GM12865 (cell line): Measurements from ENCODE around the gene RNF224.
A peak's percentile ranks its signal among the peaks of the same experiment; 100 is the strongest.

Source experiments
- DNase-seq: peaks from one replicate; pipeline ENCODE4 v3.0.0; 2010; ENCODE audit warnings: low read depth
- H3K4me3 ChIP-seq: 2 replicates; pipeline ENCODE4 v1.5.1; 2011; ENCODE audit warnings: mild to moderate bottlenecking, low read depth, low read length, control low read depth
- TF ChIP-seq, protein P1 (sequence below): IDR thresholded peaks from 2 replicates; pipeline ENCODE4 v1.5.1; 2011; ENCODE audit warnings: low read length, control low read depth, low read depth, inconsistent platforms; ENCODE audit not compliant: insufficient read depth; ENCODE audit errors: missing control alignments

RNF224 gene

DNA sequence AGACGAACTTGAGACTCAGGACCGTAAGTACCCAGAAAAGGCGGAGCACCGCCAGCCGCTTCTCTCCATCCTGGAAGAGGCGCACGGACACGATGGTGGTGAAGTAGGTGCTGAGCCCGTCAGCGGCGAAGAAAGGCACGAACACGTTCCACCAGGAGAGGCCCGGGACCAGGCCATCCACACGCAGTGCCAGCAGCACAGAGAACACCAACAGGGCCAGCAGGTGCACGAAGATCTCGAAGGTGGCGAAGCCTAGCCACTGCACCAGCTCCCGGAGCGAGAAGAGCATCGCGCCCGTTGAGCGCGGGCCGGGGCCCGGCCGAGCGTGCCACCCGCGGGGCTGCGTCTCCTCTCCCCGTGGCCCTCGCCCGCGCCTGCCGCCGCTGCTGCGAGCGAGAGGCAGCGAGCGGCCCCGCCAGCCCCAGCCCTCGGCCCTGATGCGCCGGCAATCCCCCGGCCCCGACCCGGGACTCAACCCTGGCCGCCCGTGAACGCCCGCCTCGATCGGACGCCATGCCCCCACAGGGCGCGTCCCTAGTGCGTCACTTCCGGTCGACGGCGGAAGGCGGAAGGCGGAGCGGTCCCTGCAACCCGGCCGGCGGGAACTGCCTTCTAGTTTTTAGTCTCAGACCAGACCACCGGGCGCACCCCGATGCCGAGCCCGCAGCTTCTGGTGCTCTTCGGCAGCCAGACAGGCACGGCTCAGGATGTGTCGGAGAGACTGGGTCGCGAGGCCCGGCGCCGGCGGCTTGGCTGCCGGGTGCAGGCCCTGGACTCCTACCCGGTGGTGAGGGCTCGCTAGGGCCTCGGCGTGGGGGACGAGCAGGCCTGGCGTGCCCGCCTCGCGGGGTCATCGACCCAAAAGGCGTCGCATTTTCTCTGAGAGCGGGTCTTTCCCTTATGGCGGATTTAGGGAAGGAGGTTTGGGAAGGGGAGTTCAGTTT is 21.9 kb upstream of the RNF224 start, which contains the start of the genes NDOR1 and TMEM203:
Gene NDOR1 (plus strand): TSS at position 575 of the 944 bp plus-strand sequence. CDS start 78 bp downstream, at position 653.
Gene TMEM203 (minus strand): TSS at position 523 of the 944 bp plus-strand sequence. CDS start 234 bp downstream, at position 289.
- peak; percentile 89 for DNase-seq
- H3K4me3 ChIP-seq = peak within 1 kb of the TSS; percentile 86
- TF ChIP-seq, protein P1, sequence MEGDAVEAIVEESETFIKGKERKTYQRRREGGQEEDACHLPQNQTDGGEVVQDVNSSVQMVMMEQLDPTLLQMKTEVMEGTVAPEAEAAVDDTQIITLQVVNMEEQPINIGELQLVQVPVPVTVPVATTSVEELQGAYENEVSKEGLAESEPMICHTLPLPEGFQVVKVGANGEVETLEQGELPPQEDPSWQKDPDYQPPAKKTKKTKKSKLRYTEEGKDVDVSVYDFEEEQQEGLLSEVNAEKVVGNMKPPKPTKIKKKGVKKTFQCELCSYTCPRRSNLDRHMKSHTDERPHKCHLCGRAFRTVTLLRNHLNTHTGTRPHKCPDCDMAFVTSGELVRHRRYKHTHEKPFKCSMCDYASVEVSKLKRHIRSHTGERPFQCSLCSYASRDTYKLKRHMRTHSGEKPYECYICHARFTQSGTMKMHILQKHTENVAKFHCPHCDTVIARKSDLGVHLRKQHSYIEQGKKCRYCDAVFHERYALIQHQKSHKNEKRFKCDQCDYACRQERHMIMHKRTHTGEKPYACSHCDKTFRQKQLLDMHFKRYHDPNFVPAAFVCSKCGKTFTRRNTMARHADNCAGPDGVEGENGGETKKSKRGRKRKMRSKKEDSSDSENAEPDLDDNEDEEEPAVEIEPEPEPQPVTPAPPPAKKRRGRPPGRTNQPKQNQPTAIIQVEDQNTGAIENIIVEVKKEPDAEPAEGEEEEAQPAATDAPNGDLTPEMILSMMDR = no peak

- TF ChIP-seq, protein P1 = no peak
- H3K4me3 ChIP-seq = peak overlapping the region; percentile 86
- DNase-seq = no peak
These were observed 20.7 kb upstream of the RNF224 start for GRCh38 chr9:137206602-137207001.

DNA sequence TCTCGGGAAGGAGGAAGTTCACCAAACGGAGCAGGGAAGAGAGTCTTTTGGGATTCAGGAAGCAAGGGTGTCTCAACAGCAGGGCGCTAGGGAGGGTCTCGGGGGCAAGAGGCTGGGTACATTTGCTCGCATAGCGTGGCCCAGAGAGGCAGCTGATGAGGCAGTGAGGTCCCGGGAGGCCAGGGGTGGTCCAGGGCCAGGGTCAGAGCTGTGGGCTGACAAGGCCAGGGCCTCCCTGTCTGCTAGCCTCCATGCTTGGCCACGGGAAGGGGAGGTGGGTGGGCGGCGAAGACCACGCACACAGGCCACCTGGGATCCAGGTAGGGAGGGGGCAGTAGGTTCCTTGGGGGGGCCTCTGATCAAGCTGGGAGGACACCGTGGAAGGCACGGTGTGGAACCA is 15.8 kb upstream of the RNF224 start:
- TF ChIP-seq, protein P1 = no peak

DNA sequence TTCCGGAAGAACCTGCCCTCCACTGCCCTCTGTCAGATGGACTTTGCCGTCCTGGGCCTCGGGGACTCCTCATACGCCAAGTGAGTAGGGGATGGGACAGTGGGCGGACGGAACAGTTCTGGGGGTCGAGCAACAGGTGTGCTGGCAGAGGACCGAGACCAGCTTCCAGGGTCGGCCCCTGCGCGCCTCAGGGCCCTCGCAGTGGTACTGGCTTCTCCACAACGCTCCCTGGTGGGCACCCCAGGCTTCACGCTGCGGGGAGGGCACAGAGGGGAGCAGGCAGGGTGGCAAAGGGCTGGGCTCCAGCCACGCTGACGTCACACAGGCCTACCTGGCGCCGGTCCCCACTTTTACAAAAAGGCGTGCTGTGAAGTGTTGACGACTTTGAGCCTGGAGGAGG is 14.8 kb upstream of the RNF224 start:
- DNase-seq = no peak
- H3K4me3 ChIP-seq = no peak overlapping the region
- TF ChIP-seq, protein P1 = no peak

More for the DNA sequence above, 15.8 kb upstream of the RNF224 start:
- no peak overlapping the region for H3K4me3 ChIP-seq
- DNase-seq = no peak

GRCh38 chr9:137213160-137214060 is 13.9 kb upstream of the RNF224 start:
- no peak for DNase-seq
- TF ChIP-seq, protein P1 = no peak
- no peak overlapping the region for H3K4me3 ChIP-seq

- no peak overlapping the region for H3K4me3 ChIP-seq
- TF ChIP-seq, protein P1 = no peak
- no peak for DNase-seq
These were observed 12.7 kb upstream of the RNF224 start for GRCh38 chr9:137214620-137215019.
